Neural progenitor cell (in vitro differentiated cells): ENCODE data around the gene CRIP2. TPM values are rescaled to one million over a fixed set of nuclear protein-coding genes. Genes with fewer than 3 reads are reported as not detected.

ENCODE experiments used
- DNase-seq: peaks from one replicate; pipeline ENCODE4 v3.0.0-alpha.2; 2016; ENCODE audit warnings: low spot score
- H2AFZ ChIP-seq: fragments of 200-600 bp; sonication (generic); replicated peaks from 2 replicates; pipeline ENCODE4 v1.6.1; 2016; ENCODE audit warnings: antibody characterized with exemption
- H3F3A ChIP-seq: fragments of 200-600 bp; sonication (generic); 2 replicates; pipeline ENCODE4 v1.6.1; 2016; ENCODE audit warnings: antibody characterized with exemption, low read depth
- H3K27ac ChIP-seq: fragments of 200-600 bp; sonication (generic); 2 replicates; pipeline ENCODE4 v1.5.1; 2016; ENCODE audit warnings: mild to moderate bottlenecking
- H3K27me3 ChIP-seq: fragments of 200-600 bp; sonication (generic); 2 replicates; pipeline ENCODE4 v1.6.1; 2016; ENCODE audit warnings: mild to moderate bottlenecking, moderate library complexity
- H3K36me3 ChIP-seq: fragments of 200-600 bp; sonication (generic); 2 replicates; pipeline ENCODE4 v1.5.1; 2016
- H3K4me1 ChIP-seq: fragments of 200-600 bp; sonication (generic); 2 replicates; pipeline ENCODE4 v1.6.1; 2016; ENCODE audit warnings: mixed run types
- H3K4me2 ChIP-seq: fragments of 200-600 bp; sonication (generic); 2 replicates; pipeline ENCODE4 v1.6.1; 2016
- H3K4me3 ChIP-seq: fragments of 200-600 bp; sonication (generic); 2 replicates; pipeline ENCODE4 v1.5.1; 2016
- H3K79me2 ChIP-seq: fragments of 200-600 bp; sonication (generic); 2 replicates; pipeline ENCODE4 v1.6.1; 2016; ENCODE audit warnings: low read depth
- H3K9ac ChIP-seq: fragments of 200-600 bp; sonication (generic); 2 replicates; pipeline ENCODE4 v1.6.1; 2016
- H3K9me3 ChIP-seq: fragments of 200-600 bp; sonication (generic); 2 replicates; pipeline ENCODE4 v1.5.1; 2016; ENCODE audit warnings: low read depth
- H4K20me1 ChIP-seq: fragments of 200-600 bp; sonication (generic); 2 replicates; pipeline ENCODE4 v1.6.1; 2016; ENCODE audit warnings: low read depth
- H3K27ac Mint-ChIP-seq: 3 replicates; pipeline ENCODE4 v1.8.0; 2021; ENCODE audit warnings: mixed read lengths
- H3K27me3 Mint-ChIP-seq: 2 replicates; pipeline ENCODE4 v1.8.0; 2022; ENCODE audit warnings: low read depth, mild to moderate bottlenecking, inconsistent platforms, moderate library complexity, mixed read lengths; ENCODE audit not compliant: insufficient read depth
- H3K36me3 Mint-ChIP-seq: 3 replicates; pipeline ENCODE4 v1.8.0; 2021; ENCODE audit warnings: mixed read lengths
- H3K4me1 Mint-ChIP-seq: 3 replicates; pipeline ENCODE4 v1.8.0; 2021; ENCODE audit warnings: mixed read lengths
- H3K4me3 Mint-ChIP-seq: 3 replicates; pipeline ENCODE4 v1.8.0; 2021; ENCODE audit warnings: mild to moderate bottlenecking, moderate library complexity, mixed read lengths
- H3K9me3 Mint-ChIP-seq: 3 replicates; pipeline ENCODE4 v1.8.0; 2020; ENCODE audit warnings: mixed read lengths
- CTCF ChIP-seq: fragments of 200-600 bp; sonication (generic); IDR thresholded peaks from 2 replicates; pipeline ENCODE4 v1.5.1; 2017; ENCODE audit warnings: antibody characterized with exemption, mild to moderate bottlenecking
- EZH2 ChIP-seq: fragments of 200-600 bp; sonication (generic); IDR thresholded peaks from 2 replicates; pipeline ENCODE4 v1.6.1; 2017; ENCODE audit warnings: antibody characterized with exemption, mild to moderate bottlenecking, moderate library complexity
- EZH2phosphoT487 ChIP-seq: fragments of 200-600 bp; sonication (generic); IDR thresholded peaks from 2 replicates; pipeline ENCODE4 v1.6.1; 2017; ENCODE audit warnings: antibody characterized with exemption
- total RNA-seq: library from RNA; depleted of rRNA; stranded (reverse); fragments of >200 nt; gene quantifications from 2 replicates; pipeline ENCODE4 v1.2.3, GENCODE V29; 2015; ENCODE audit warnings: low replicate concordance

Gene CRIP2
- total RNA-seq, 1 donor from 2014 or later: 0.30 TPM

- Mint-ChIP-seq H3K27ac (no peak overlapping the region), H3K4me3 (no peak overlapping the region), H3K27me3 (peaks cover 7% of the 10 kb centered on the region), H3K4me1 (peaks cover 8% of the 10 kb centered on the region), H3K36me3 (no peaks in the 10 kb centered on the region), H3K9me3 (no peaks in the 10 kb centered on the region)
- Histone ChIP-seq H3K79me2 (no peaks in the 10 kb centered on the region), H3K27me3 (no peaks in the 10 kb centered on the region), H3K36me3 (no peaks in the 10 kb centered on the region), H3K27ac (no peak overlapping the region), H3K4me3 (no peak overlapping the region), H3K9me3 (no peaks in the 10 kb centered on the region), H3K4me2 (no peak overlapping the region), H2AFZ (no peak overlapping the region), H4K20me1 (no peaks in the 10 kb centered on the region), H3F3A (peaks cover 5% of the 10 kb centered on the region), H3K9ac (no peak overlapping the region), H3K4me1 (no peaks in the 10 kb centered on the region)
- TF ChIP-seq EZH2: no peak
- TF ChIP-seq CTCF: no peak
- no peak for TF ChIP-seq EZH2phosphoT487
- no peak for DNase-seq
These were observed 23.2 kb downstream of the CRIP2 start for GRCh38 chr14:105497671-105498429.

GRCh38 chr14:105498430-105499255 lies 24.0 kb downstream of the CRIP2 start:
- TF ChIP-seq CTCF (no peak), EZH2 (no peak), EZH2phosphoT487 (no peak)
- peak overlapping the region; percentile 37 for H3K27ac ChIP-seq

GRCh38 chr14:105499256-105500035 lies 24.8 kb downstream of the CRIP2 start:
- Mint-ChIP-seq H3K36me3 (no peaks in the 10 kb centered on the region), H3K4me3 (no peak overlapping the region), H3K4me1 (peaks cover 13% of the 10 kb centered on the region), H3K27ac (no peak overlapping the region), H3K9me3 (no peaks in the 10 kb centered on the region), H3K27me3 (peaks cover 13% of the 10 kb centered on the region)
- Histone ChIP-seq H4K20me1 (no peaks in the 10 kb centered on the region), H3K4me1 (no peaks in the 10 kb centered on the region), H3K9ac (no peak overlapping the region), H3K27ac (peak overlapping the region; percentile 37), H3K27me3 (no peaks in the 10 kb centered on the region), H3K4me2 (peak overlapping the region; percentile 3), H3K4me3 (no peak overlapping the region), H3F3A (peaks cover 5% of the 10 kb centered on the region), H3K36me3 (no peaks in the 10 kb centered on the region), H3K79me2 (no peaks in the 10 kb centered on the region), H2AFZ (no peak overlapping the region), H3K9me3 (no peaks in the 10 kb centered on the region)
- DNase-seq: no peak
- TF ChIP-seq EZH2phosphoT487 (no peak), EZH2 (no peak), CTCF (no peak)

More at GRCh38 chr14:105498430-105499255, 24.0 kb downstream of the CRIP2 start:
- Mint-ChIP-seq H3K27ac (no peak overlapping the region), H3K27me3 (peaks cover 12% of the 10 kb centered on the region), H3K36me3 (no peaks in the 10 kb centered on the region), H3K9me3 (no peaks in the 10 kb centered on the region), H3K4me1 (peaks cover 12% of the 10 kb centered on the region), H3K4me3 (no peak overlapping the region)
- no peak for DNase-seq
- H3K4me1 ChIP-seq: no peaks in the 10 kb centered on the region
- H3K27me3 ChIP-seq: no peaks in the 10 kb centered on the region
- no peak overlapping the region for H3K4me3 ChIP-seq
- no peaks in the 10 kb centered on the region for H3K36me3 ChIP-seq
- H2AFZ ChIP-seq: no peak overlapping the region
- no peaks in the 10 kb centered on the region for H3K79me2 ChIP-seq
- peaks cover 5% of the 10 kb centered on the region for H3F3A ChIP-seq
- no peaks in the 10 kb centered on the region for H4K20me1 ChIP-seq
- no peak overlapping the region for H3K9ac ChIP-seq
- H3K9me3 ChIP-seq: no peaks in the 10 kb centered on the region
- peak overlapping the region; percentile 3 for H3K4me2 ChIP-seq
